HCT116 (cell line): ENCODE results near the gene SMIM33. TPM values are rescaled to one million over a fixed set of nuclear protein-coding genes. Genes with fewer than 3 reads are reported as not detected.

Experiments used
- ATAC-seq: fragments of 200-7000 bp; cut with Tn5 transposase; 2 replicates; pipeline ENCODE4 v1.9.1; 2020; ENCODE audit warnings: mild to moderate bottlenecking, moderate library complexity
- BruUV-seq: library from RNA; stranded (reverse); fragments of 400-500 nt; replicated peaks from 2 replicates; lab custom pipeline; 2021; lab: Mats Ljungman, UMichigan
- CTCF ChIA-PET: fragments of 300-600 bp; sonication (Branson Sonifier 250); formaldehyde crosslinking; loops from one replicate; lab custom pipeline; 2021; ENCODE audit warnings: antibody characterized with exemption; lab: Charles Lee
- POLR2A ChIA-PET: fragments of 300-600, 350-600 bp; sonication (Branson Sonifier 250); formaldehyde crosslinking; loops from one replicate; lab custom pipeline; 2021; ENCODE audit warnings: antibody characterized with exemption; lab: Charles Lee
- RAD21 ChIA-PET, 2 experiments: fragments of 300-600 bp; sonication (Branson Sonifier 250); formaldehyde crosslinking; loops; one replicate each; lab custom pipeline; 2023; ENCODE audit warnings: low total read pairs in 2 of 2; ENCODE audit not compliant: uncharacterized antibody in 2 of 2, unreplicated experiment in 2 of 2, low non-redundant PET in 1 of 2; lab: Charles Lee
- DNase-seq: peaks from one replicate; pipeline ENCODE4 v3.0.0-alpha.2; 2010; ENCODE audit warnings: low read depth, low spot score
- H2AFZ ChIP-seq: fragments of 200-600 bp; shearing (Covaris generic), sonication (generic); 2 replicates; pipeline ENCODE4 v1.6.1; 2017; ENCODE audit warnings: low read depth, mixed run types, mixed read lengths, antibody characterized with exemption, low read length; ENCODE audit not compliant: poor library complexity, severe bottlenecking
- H3K27ac ChIP-seq: 2 replicates; pipeline ENCODE4 v1.5.1; 2012; ENCODE audit warnings: low read depth, low read length
- H3K27me3 ChIP-seq: fragments of 200-600 bp; sonication (generic); 2 replicates; pipeline ENCODE4 v1.6.1; 2016; ENCODE audit warnings: mixed run types, low read length, mixed read lengths; ENCODE audit not compliant: insufficient read depth
- H3K36me3 ChIP-seq, 2 experiments: fragments of 200-500 bp in 1 of 2; fragments of 200-600 bp in 1 of 2; sonication (Bioruptor generic) in 1 of 2; sonication (generic) in 1 of 2; 2 replicates each; pipeline versions ENCODE4 v1.5.1 to v1.6.1; 2014 to 2016; ENCODE audit warnings: low read length in 2 of 2, inconsistent platforms in 1 of 2, mixed read lengths in 1 of 2, mixed run types in 1 of 2; ENCODE audit not compliant: insufficient read depth in 2 of 2, control insufficient read depth in 1 of 2
- H3K4me1 ChIP-seq, 2 experiments: fragments of 200-600 bp in 1 of 2; sonication (generic) in 1 of 2; 2 replicates each; pipeline versions ENCODE4 v1.5.1 to v1.6.1; 2012 to 2017; ENCODE audit warnings: low read length in 2 of 2, inconsistent platforms in 1 of 2, mild to moderate bottlenecking in 1 of 2, mixed read lengths in 1 of 2, mixed run types in 1 of 2, moderate library complexity in 1 of 2; ENCODE audit not compliant: insufficient read depth in 2 of 2, control insufficient read depth in 1 of 2
- H3K4me2 ChIP-seq: fragments of 200-600 bp; sonication (generic); 2 replicates; pipeline ENCODE4 v1.6.1; 2017; ENCODE audit warnings: mixed run types, low read length, mixed read lengths
- H3K4me3 ChIP-seq, 2 experiments: fragments of 200-600 bp in 1 of 2; sonication (generic) in 1 of 2; replicated peaks in 1 of 2; 2 replicates each; pipeline ENCODE4 v1.5.1; 2011 to 2016; ENCODE audit warnings: low read length in 2 of 2, control low read depth in 1 of 2, low read depth in 1 of 2, mild to moderate bottlenecking in 1 of 2, mixed read lengths in 1 of 2, mixed run types in 1 of 2
- H3K79me2 ChIP-seq: fragments of 200-600 bp; sonication (generic); 2 replicates; pipeline ENCODE4 v1.6.1; 2017; ENCODE audit warnings: mild to moderate bottlenecking, mixed run types, low read length, moderate library complexity, mixed read lengths; ENCODE audit not compliant: insufficient read depth
- H3K9ac ChIP-seq: fragments of 200-600 bp; sonication (generic); 2 replicates; pipeline ENCODE4 v1.6.1; 2016; ENCODE audit warnings: low read length, mixed read lengths
- H3K9me2 ChIP-seq: fragments of 200-600 bp; sonication (generic), shearing (Covaris generic); 2 replicates; pipeline ENCODE4 v1.6.1; 2017; ENCODE audit warnings: mixed run types, mild to moderate bottlenecking, moderate library complexity; ENCODE audit not compliant: insufficient read depth
- H3K9me3 ChIP-seq, 2 experiments: fragments of 200-500 bp in 1 of 2; fragments of 200-600 bp in 1 of 2; sonication (Bioruptor generic) in 1 of 2; sonication (generic) in 1 of 2; 2 replicates each; pipeline ENCODE4 v1.6.1; 2014 to 2017; ENCODE audit warnings: low read length in 2 of 2, mixed read lengths in 2 of 2, inconsistent platforms in 1 of 2, low read depth in 1 of 2, mild to moderate bottlenecking in 1 of 2, mixed run types in 1 of 2, moderate library complexity in 1 of 2; ENCODE audit not compliant: control insufficient read depth in 1 of 2, insufficient read depth in 1 of 2
- H4K20me1 ChIP-seq: fragments of 200-600 bp; sonication (generic), shearing (Covaris generic); 2 replicates; pipeline ENCODE4 v1.6.1; 2017; ENCODE audit warnings: mixed run types, mild to moderate bottlenecking, moderate library complexity; ENCODE audit not compliant: insufficient read depth
- ATF3 ChIP-seq: IDR thresholded peaks from 2 replicates; pipeline ENCODE4 v1.6.1; 2012
- CBX3 ChIP-seq: IDR thresholded peaks from 2 replicates; pipeline ENCODE4 v1.6.1; 2012; ENCODE audit warnings: low read depth
- CTCF ChIP-seq, 3 experiments: fragments of 200-600 bp in 1 of 3; sonication (generic) in 1 of 3; IDR thresholded peaks in 2 of 3; conservative IDR thresholded peaks in 1 of 3; 2 replicates each; pipeline ENCODE4 v1.5.1; 2012 to 2017; ENCODE audit warnings: low read depth in 2 of 3, low read length in 2 of 3, antibody characterized with exemption in 1 of 3, borderline replicate concordance in 1 of 3, control low read depth in 1 of 3, mild to moderate bottlenecking in 1 of 3, mixed read lengths in 1 of 3, mixed run types in 1 of 3, moderate library complexity in 1 of 3; ENCODE audit not compliant: insufficient read depth in 1 of 3
- EZH2phosphoT487 ChIP-seq: fragments of 200-600 bp; IDR thresholded peaks from 2 replicates; pipeline ENCODE4 v1.6.1; 2018; ENCODE audit warnings: antibody characterized with exemption, borderline replicate concordance
- FOSL1 ChIP-seq: IDR thresholded peaks from 2 replicates; pipeline ENCODE4 v1.6.1; 2012; ENCODE audit warnings: low read depth
- JUND ChIP-seq: IDR thresholded peaks from 2 replicates; pipeline ENCODE4 v1.6.1; 2012
- RAD21 ChIP-seq: IDR thresholded peaks from 2 replicates; pipeline ENCODE4 v1.6.1; 2012; ENCODE audit warnings: low read depth, mild to moderate bottlenecking
- SIN3A ChIP-seq: IDR thresholded peaks from 2 replicates; pipeline ENCODE4 v1.6.1; 2012; ENCODE audit warnings: low read depth
- ZBTB33 ChIP-seq: IDR thresholded peaks from 2 replicates; pipeline ENCODE4 v1.6.1; 2011; ENCODE audit warnings: mild to moderate bottlenecking, low read length, moderate library complexity; ENCODE audit not compliant: insufficient replicate concordance; ENCODE audit errors: extremely low read depth
- ZFX ChIP-seq: fragments of 450-650 bp; IDR thresholded peaks from 2 replicates; pipeline ENCODE4 v1.6.1; 2017
- intact Hi-C: fragments of 100-400 bp; cut with micrococcal nuclease; formaldehyde crosslinking; loops from 2 replicates; pipeline ENCODE4 v1.10.0; 2022
- total RNA-seq: library from RNA; stranded (reverse); gene quantifications from one replicate; pipeline ENCODE4 v1.2.1, GENCODE V29; 2021; ENCODE audit not compliant: unreplicated experiment

Gene SMIM33
- total RNA-seq, 1 experiment from 2014 or later = not detected

- ChIA-PET RAD21 (no interaction called here), CTCF (no interaction called here), POLR2A (no interaction called here)
- Histone ChIP-seq H3K4me2 (no peak overlapping the region), H3K9me3 (no peaks in the 10 kb centered on the region), H4K20me1 (no peaks in the 10 kb centered on the region), H3K27ac (no peak overlapping the region), H3K36me3 (0 out of 4 replicates have a peak, but pooled peaks cover 0 to 2% of the 10 kb centered on the region in 2 experiments), H3K9me2 (no peaks in the 10 kb centered on the region), H3K4me3 (no peak overlapping the region), H2AFZ (no peak overlapping the region), H3K9ac (no peak overlapping the region), H3K27me3 (no peaks in the 10 kb centered on the region), H3K79me2 (no peaks in the 10 kb centered on the region), H3K4me1 (peaks cover 9% of the 10 kb centered on the region in 2 experiments; a peak in 2 of 4 replicates)
- TF ChIP-seq CBX3 (no peak), ZFX (no peak), SIN3A (no peak), JUND (no peak), RAD21 (no peak), FOSL1 (no peak), ZBTB33 (no peak), CTCF (IDR thresholded peaks at IDR 0.05 in 2 of 3, conservative IDR thresholded peaks at IDR 0.05 in 1 of 3; ENCODE audit: borderline replicate concordance in 1 of 3, insufficient read depth in 1 of 3, low read depth in 2 of 3, low read length in 2 of 3) (no peak), ATF3 (no peak), EZH2phosphoT487 (no peak)
- BruUV-seq = no TSS peak
- ATAC-seq (no peak), DNase-seq (no peak)
- intact Hi-C loops = no loop called here
Observed at GRCh38 chr5:139474890-139475791, 4.3 kb downstream of the SMIM33 start.
